SK-N-MC (cell line): ENCODE results near the gene XPO1.
A peak's percentile ranks its signal among the peaks of the same experiment; 100 is the strongest.
"Not testable (repeated sequence)": the region's sequence is repeated elsewhere in the genome, so short reads cannot be mapped to it uniquely, and the experiment has no call there.

Source experiments
- DNase-seq: peaks from one replicate; pipeline ENCODE4 v3.0.0-alpha.2; 2011; ENCODE audit warnings: low read depth, low spot score
- H3K27ac ChIP-seq: fragments of 200-600 bp; sonication (generic); 2 replicates; pipeline ENCODE4 v1.5.1; 2016; ENCODE audit warnings: mixed run types
- H3K36me3 ChIP-seq: fragments of 200-600 bp; sonication (generic); 2 replicates; pipeline ENCODE4 v1.6.1; 2017; ENCODE audit warnings: antibody characterized with exemption, low read length, mixed read lengths; ENCODE audit not compliant: insufficient read depth
- H3K4me3 ChIP-seq: fragments of 200-600 bp; sonication (generic); 2 replicates; pipeline ENCODE4 v1.5.1; 2016
- H3K9ac ChIP-seq: fragments of 200-600 bp; sonication (generic); 2 replicates; pipeline ENCODE4 v1.8.0; 2017; ENCODE audit warnings: mixed run types, mixed read lengths; ENCODE audit not compliant: insufficient read length
- H3K9me3 ChIP-seq: fragments of 200-600 bp; sonication (generic); 2 replicates; pipeline ENCODE4 v1.6.1; 2017; ENCODE audit warnings: low read depth, mild to moderate bottlenecking, antibody characterized with exemption, low read length, moderate library complexity, mixed read lengths
- EZH2 ChIP-seq: fragments of 200-600 bp; sonication (generic); IDR thresholded peaks from one replicate; pipeline ENCODE4 v1.6.1; 2017; ENCODE audit warnings: antibody characterized with exemption
- FOXP2 ChIP-seq: optimal IDR thresholded peaks from 2 replicates; pipeline ENCODE3; 2011; ENCODE audit warnings: mild to moderate bottlenecking, moderate library complexity; ENCODE audit not compliant: insufficient read depth; ENCODE audit errors: extremely low read length, control extremely low read depth
- POLR2AphosphoS5 ChIP-seq: IDR thresholded peaks from 2 replicates; pipeline ENCODE4 v1.6.1; 2012; ENCODE audit warnings: mild to moderate bottlenecking, low read depth, low read length, borderline replicate concordance

XPO1 gene

DNA sequence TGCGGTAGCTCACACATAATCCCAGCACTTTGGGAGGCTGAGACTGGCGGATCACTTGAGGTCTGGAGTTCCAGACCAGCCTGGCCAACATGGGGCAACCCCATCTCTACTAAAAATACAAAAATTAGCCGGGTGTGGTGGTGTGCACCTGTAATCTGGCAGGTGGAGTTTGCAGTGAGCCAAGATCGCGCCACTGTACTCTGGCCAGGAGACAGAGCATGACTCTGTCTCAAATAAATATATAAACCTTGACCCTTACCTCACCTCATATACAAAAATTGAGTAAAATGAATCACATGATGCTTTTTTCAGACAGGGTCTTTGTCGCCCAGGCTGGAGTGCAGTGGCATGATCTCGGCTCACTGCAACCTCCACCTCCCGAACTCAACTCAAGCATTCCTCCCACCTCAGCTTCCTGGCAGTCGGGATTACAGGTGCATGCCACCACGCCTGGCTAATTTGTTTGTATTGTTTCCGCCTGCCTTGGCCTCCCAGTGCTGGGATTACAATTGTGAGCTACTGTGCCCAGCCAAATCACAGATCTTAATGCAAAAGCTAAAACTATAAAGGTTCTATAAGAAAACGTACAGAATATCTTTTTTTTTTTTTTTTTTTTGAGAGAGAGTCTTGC lies 25.3 kb downstream of the XPO1 start:
- TF ChIP-seq FOXP2 (no peak), EZH2 (no peak), POLR2AphosphoS5 (no peak)
- no peaks in the 10 kb centered on the region for H3K9me3 ChIP-seq
- no peak for DNase-seq
- H3K4me3 ChIP-seq, result no peak overlapping the region
- no peak overlapping the region for H3K27ac ChIP-seq
- H3K9ac ChIP-seq, result no peak overlapping the region
- peaks cover 94% of the 10 kb centered on the region for H3K36me3 ChIP-seq

DNA sequence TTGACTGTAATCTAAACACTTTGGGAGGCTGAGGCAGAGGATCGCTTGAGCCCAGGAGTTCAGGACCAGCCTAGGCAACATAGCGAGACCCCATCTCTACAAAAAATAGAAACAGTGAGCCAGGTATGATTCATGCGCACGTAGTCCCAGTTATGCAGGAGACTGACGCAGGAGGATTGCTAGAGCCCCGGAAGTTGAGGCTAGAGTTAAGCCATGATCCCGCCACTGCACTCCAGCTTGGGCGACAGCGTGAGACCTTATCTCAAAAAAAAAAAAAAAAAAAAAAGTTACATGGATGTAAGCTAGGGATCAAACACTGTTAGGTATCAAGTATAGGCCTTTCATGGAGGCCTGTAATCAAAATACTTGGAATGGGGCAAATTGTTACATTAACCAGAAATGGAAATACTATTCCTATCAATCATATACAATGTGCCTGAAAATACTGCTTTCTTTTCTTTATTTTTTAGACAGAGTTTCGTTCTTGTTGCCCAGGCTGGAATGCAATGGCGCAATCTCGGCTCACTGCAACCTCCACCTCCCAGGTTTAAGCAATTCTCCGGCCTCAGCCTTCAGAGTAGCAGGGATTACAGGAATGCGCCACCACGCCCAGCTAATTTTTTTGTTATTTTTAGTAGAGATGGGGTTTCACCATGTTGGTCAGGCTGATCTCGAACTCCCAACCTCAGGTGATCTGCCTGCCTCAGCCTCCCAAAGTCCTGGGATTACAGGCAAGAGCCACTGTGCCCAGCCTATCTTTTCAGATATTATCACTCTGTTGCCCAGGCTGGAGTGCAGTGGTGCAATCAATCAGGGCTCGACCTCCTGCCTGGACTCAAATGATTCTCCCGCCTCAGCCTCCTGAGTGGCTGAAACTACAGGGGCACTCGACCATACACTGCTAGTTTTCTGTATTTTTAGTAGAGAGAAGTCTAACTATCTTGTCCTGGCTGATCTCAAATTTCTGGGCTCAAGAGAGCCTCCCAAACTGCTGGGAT lies 27.2 kb downstream of the XPO1 start:
- no peak for TF ChIP-seq EZH2
- Histone ChIP-seq H3K36me3 (peaks cover 91% of the 10 kb centered on the region), H3K9me3 (no peaks in the 10 kb centered on the region)

DNA sequence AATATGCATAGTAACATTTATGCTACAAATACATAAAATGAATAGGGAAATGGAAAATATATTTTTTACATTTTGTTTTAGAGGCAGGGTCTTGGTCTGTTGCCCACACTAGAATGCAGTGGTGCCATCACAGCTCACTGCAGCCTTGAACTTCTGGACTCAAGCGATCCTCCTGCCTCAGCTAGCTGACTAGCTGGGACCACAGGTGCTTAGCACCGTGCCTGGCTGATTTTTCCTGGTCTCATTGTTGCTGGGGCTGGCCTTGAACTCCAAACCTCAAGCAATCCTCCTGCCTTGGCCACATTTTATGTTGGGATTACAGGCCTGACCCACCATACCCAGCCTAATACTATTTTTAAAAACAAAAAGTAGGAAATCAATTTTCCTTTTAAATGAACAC lies 33.2 kb downstream of the XPO1 start:
- no peak overlapping the region for H3K4me3 ChIP-seq
- no peak for DNase-seq
- peaks cover 83% of the 10 kb centered on the region for H3K36me3 ChIP-seq
- H3K27ac ChIP-seq, result no peak overlapping the region
- H3K9me3 ChIP-seq, result no peaks in the 10 kb centered on the region
- TF ChIP-seq POLR2AphosphoS5 (no peak), EZH2 (no peak), FOXP2 (no peak)
- H3K9ac ChIP-seq, result no peak overlapping the region

More for the DNA sequence above, 27.2 kb downstream of the XPO1 start:
- no peak for DNase-seq
- Histone ChIP-seq H3K9ac (no peak overlapping the region), H3K4me3 (no peak overlapping the region), H3K27ac (no peak overlapping the region)

DNA sequence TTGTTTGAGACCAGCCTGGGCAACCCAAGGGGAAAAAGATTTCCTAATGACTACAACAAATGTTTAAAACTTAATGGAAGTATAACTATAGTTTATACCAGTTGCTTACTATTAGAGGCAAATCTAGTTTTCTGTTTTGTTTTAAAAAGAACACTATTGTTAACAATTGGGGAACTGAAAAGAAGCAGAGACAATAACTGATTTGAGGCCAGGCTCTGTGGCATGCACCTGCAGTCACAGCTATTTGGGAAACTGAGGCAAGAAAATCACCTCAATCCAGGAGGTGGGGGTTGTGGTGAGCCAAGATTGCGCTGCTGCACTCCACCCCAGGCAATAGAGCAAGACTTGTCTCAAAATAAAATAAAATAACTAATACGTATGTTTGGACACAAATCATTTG lies 39.1 kb downstream of the XPO1 start:
- no peaks in the 10 kb centered on the region for H3K9me3 ChIP-seq
- H3K36me3 ChIP-seq, result peaks cover 86% of the 10 kb centered on the region
- peak overlapping the region; percentile 44; the same call in 1 of the 2 replicates for H3K27ac ChIP-seq
- no peak overlapping the region for H3K4me3 ChIP-seq
- no peak for DNase-seq
- TF ChIP-seq FOXP2, result no peak
- no peak for TF ChIP-seq POLR2AphosphoS5
- TF ChIP-seq EZH2, result no peak
- H3K9ac ChIP-seq, result no peak overlapping the region

DNA sequence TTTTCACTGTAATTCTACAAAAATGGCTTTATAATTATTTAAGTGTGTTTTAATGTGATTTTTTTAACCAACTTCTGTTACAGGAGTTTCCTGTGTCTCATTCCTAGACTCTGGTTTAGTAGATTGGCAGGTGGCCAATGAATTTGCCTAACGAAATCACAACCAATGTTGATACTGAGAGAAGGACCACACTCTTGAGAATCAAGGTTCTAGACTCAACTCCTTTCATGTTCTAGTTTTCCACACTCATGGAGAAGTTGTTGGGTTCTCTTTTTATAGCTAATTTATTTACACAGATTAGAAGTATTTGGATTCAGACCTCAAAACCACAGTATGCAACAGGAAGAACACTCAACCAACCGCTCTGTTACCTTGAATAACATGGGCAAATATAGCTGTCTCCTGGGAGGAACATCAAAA lies 44.6 kb downstream of the XPO1 start:
- Histone ChIP-seq H3K9me3 (no peaks in the 10 kb centered on the region), H3K9ac (no peak overlapping the region), H3K4me3 (no peak overlapping the region), H3K27ac (peak overlapping the region; percentile 68; the same call in 1 of the 2 replicates), H3K36me3 (peaks cover 85% of the 10 kb centered on the region)
- DNase-seq, result no peak
- TF ChIP-seq FOXP2 (no peak), POLR2AphosphoS5 (no peak), EZH2 (no peak)

DNA sequence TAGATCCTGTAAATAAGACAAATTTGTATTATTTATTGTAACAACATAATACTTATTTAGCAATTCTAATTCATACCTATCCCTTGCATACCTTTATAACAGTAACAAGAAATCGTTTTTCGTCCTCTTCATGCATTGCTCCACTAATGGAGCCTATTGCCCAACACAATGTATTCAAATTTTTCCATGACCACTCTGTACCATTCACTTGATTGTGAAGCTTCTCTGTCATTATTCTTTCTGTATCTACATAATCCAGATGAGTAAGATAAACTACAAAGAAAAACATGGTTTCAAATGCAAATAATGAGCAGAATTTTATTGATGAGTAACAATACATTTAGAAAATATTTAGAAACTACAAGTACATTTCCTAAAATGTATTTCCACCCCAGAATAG lies 45.7 kb downstream of the XPO1 start:
- H3K4me3 ChIP-seq, result no peak overlapping the region
- DNase-seq, result no peak
- no peak overlapping the region for H3K27ac ChIP-seq
- H3K9me3 ChIP-seq, result no peaks in the 10 kb centered on the region
- no peak overlapping the region for H3K9ac ChIP-seq
- H3K36me3 ChIP-seq, result peaks cover 85% of the 10 kb centered on the region
- TF ChIP-seq POLR2AphosphoS5 (no peak), EZH2 (no peak), FOXP2 (no peak)

DNA sequence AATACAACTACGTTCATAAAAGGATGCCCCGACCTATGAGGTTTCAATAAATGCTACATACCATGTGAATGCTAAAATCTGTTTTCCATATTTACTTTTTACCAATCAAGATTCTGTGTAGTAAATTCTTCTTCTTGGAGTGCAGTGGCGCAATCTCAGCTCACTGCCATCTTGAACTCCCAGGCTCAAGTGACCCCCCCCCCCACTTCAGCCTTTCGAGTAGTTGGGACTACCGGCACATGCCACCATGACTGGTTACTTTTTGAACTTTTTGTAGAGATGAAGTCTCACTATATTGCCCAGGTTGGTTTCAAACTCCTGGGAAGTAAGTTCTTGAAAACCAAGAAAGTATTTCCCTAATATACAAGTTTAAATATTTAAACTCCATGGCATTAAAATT lies 52.9 kb downstream of the XPO1 start:
- TF ChIP-seq POLR2AphosphoS5, result no peak
- TF ChIP-seq FOXP2, result no peak
- no peak for TF ChIP-seq EZH2
- no peaks in the 10 kb centered on the region for H3K9me3 ChIP-seq
- no peak overlapping the region for H3K9ac ChIP-seq
- H3K36me3 ChIP-seq, result peaks cover 84% of the 10 kb centered on the region
- H3K27ac ChIP-seq, result no peak overlapping the region
- no peak overlapping the region for H3K4me3 ChIP-seq
- DNase-seq, result no peak

DNA sequence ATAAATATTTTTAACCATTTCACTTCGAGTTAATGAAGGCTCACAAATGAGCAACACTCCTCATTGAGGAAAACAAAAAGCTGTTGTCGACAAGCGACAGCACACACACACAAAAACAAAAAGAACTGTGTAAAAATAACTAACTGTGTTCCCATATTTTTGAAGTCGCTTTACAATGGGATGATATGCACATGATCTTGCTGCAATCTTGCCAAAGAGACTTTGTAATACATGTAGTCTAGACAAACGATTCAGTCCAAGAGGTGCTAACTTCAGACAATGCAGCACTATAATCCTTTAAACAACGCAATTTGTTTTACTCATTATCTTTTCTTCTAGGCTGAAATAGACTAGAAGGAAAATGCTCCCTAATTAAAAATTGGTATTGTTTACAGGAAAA lies 60.1 kb downstream of the XPO1 start:
- Histone ChIP-seq H3K36me3 (peaks cover 58% of the 10 kb centered on the region), H3K27ac (peak overlapping the region; percentile 11; the same call in 1 of the 2 replicates), H3K9me3 (no peaks in the 10 kb centered on the region), H3K4me3 (no peak overlapping the region), H3K9ac (no peak overlapping the region)
- no peak for DNase-seq
- TF ChIP-seq POLR2AphosphoS5, result no peak
- TF ChIP-seq EZH2, result no peak
- TF ChIP-seq FOXP2, result no peak

DNA sequence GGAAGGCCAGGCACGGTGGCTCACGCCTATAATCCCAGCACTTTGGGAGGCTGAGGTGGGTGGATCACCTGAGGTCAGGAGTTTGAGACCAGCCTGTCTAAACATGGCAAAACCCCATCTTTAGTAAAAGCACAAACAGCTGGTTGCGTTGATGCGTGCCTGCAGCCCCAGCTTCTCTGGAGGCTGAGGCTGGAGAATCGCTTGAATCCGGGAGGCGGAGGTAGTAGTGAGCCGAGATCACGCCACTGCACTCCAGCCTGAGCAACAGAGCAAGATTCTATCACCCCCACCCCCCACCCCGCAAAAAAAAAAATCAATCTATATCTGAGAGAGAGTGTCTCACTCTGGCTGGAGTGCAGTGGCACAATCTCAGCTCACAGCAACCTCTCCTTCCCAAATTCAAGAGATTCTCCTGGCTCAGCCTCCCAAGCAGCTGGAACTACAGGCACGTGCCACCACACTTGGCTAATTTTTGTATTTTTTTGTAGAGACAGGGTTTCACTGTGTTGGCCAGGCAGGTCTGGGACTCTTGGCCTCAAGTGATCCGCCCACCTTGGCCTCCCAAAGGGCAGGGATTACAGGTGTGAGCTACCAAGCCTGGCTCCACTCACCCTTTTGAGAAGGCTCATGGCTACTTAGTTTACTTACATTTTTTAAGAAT lies 61.1 kb downstream of the XPO1 start:
- not testable (repeated sequence) for H3K9ac ChIP-seq, DNase-seq, H3K9me3 ChIP-seq, H3K4me3 ChIP-seq
- Histone ChIP-seq H3K36me3 (peaks cover 48% of the 10 kb centered on the region), H3K27ac (0 out of 2 replicates have a peak overlapping the region, but pooled peaks have one; percentile 11)
